OCI-LY3 (cell line): ENCODE results near the gene F11R.

Source experiments
- H2AFZ ChIP-seq: fragments of 200-600, 300-600 bp; shearing (Covaris generic); 2 replicates; pipeline ENCODE4 v1.6.0; 2014; ENCODE audit warnings: antibody characterized with exemption, low read depth, low read length
- H3K27ac ChIP-seq: fragments of 200-600, 300-600 bp; sonication (generic); 2 replicates; pipeline ENCODE4 v1.5.1; 2014; ENCODE audit warnings: mild to moderate bottlenecking, low read length, moderate library complexity, mixed read lengths
- H3K27me3 ChIP-seq: fragments of 200-600, 300-600 bp; sonication (generic); 2 replicates; pipeline ENCODE4 v1.6.1; 2014; ENCODE audit warnings: low read depth, low read length, mixed read lengths
- H3K36me3 ChIP-seq: fragments of 200-600, 300-600 bp; sonication (generic); replicated peaks from 2 replicates; pipeline ENCODE3; 2014; ENCODE audit warnings: low read depth, low read length, mixed read lengths
- H3K4me1 ChIP-seq: fragments of 300-600, 200-600 bp; sonication (generic); 2 replicates; pipeline ENCODE4 v1.6.1; 2014; ENCODE audit warnings: low read length, mixed read lengths
- H3K4me2 ChIP-seq: fragments of 200-600, 300-600 bp; sonication (generic); 2 replicates; pipeline ENCODE4 v1.6.1; 2014; ENCODE audit warnings: low read length, mixed read lengths
- H3K4me3 ChIP-seq: fragments of 300-600, 200-600 bp; sonication (generic); 2 replicates; pipeline ENCODE4 v1.5.1; 2014; ENCODE audit warnings: antibody characterized with exemption, mild to moderate bottlenecking, low read length, moderate library complexity
- H3K79me2 ChIP-seq: fragments of 300-600, 200-600 bp; shearing (Covaris generic); 2 replicates; pipeline ENCODE4 v1.6.1; 2014; ENCODE audit warnings: mild to moderate bottlenecking, low read length, mixed read lengths
- H3K9ac ChIP-seq: fragments of 300-600, 200-600 bp; shearing (Covaris generic); 2 replicates; pipeline ENCODE4 v1.6.0; 2014; ENCODE audit warnings: mild to moderate bottlenecking, low read length, moderate library complexity
- H3K9me3 ChIP-seq: fragments of 200-600, 300-600 bp; shearing (Covaris generic); 2 replicates; pipeline ENCODE4 v1.6.1; 2014; ENCODE audit warnings: low read length, mixed read lengths; ENCODE audit not compliant: insufficient read depth
- H4K20me1 ChIP-seq: fragments of 200-600, 300-600 bp; sonication (generic); 2 replicates; pipeline ENCODE4 v1.6.1; 2016; ENCODE audit warnings: low read length, mixed read lengths; ENCODE audit not compliant: insufficient read depth
- CTCF ChIP-seq: fragments of 200-600, 300-600 bp; sonication (generic); IDR thresholded peaks from 2 replicates; pipeline ENCODE4 v1.5.1; 2014; ENCODE audit warnings: antibody characterized with exemption, low read length, low read depth
- EZH2phosphoT487 ChIP-seq: fragments of 200-600 bp; shearing (Covaris generic); IDR thresholded peaks from 2 replicates; pipeline ENCODE4 v1.6.1; 2018; ENCODE audit warnings: antibody characterized with exemption, mixed run types, low read depth

The F11R gene

GRCh38 chr1:161045736-161046604, 25.0 kb upstream of the F11R start, which contains the start of gene USF1:
Gene USF1 (minus strand): TSS chr1:161045977. CDS start chr1:161043275, 2,702 bp downstream.
- Histone ChIP-seq H3K27me3 (no peaks in the 10 kb centered on the region), H4K20me1 (peaks cover 12% of the 10 kb centered on the region; the same call in 1 of the 2 replicates), H3K9ac (peak within 1 kb of the TSS; percentile 98), H3K4me3 (peak within 1 kb of the TSS; percentile 81), H3K9me3 (no peaks in the 10 kb centered on the region), H3K4me1 (peaks cover 28% of the 10 kb centered on the region), H3K79me2 (peaks cover 26% of the 10 kb centered on the region), H3K27ac (peak within 1 kb of the TSS; percentile 91), H3K4me2 (peak within 1 kb of the TSS; percentile 84), H3K36me3 (peaks cover 54% of the 10 kb centered on the region), H2AFZ (no peak within 1 kb of the TSS)
- TF ChIP-seq CTCF (no peak), EZH2phosphoT487 (no peak)

GRCh38 chr1:161044908-161045735, 24.2 kb upstream of the F11R start:
- Histone ChIP-seq H3K9me3 (no peaks in the 10 kb centered on the region), H3K79me2 (peaks cover 26% of the 10 kb centered on the region), H3K36me3 (peaks cover 57% of the 10 kb centered on the region), H3K27me3 (no peaks in the 10 kb centered on the region), H3K9ac (peak overlapping the region; percentile 98), H3K4me2 (peak overlapping the region; percentile 84), H4K20me1 (peaks cover 12% of the 10 kb centered on the region; the same call in 1 of the 2 replicates), H3K27ac (peak overlapping the region; percentile 91), H3K4me3 (peak overlapping the region; percentile 81), H2AFZ (no peak overlapping the region), H3K4me1 (peaks cover 28% of the 10 kb centered on the region)
- TF ChIP-seq CTCF, result no peak
- no peak for TF ChIP-seq EZH2phosphoT487

GRCh38 chr1:161044535-161044907, 23.6 kb upstream of the F11R start:
- peaks cover 28% of the 10 kb centered on the region for H3K4me1 ChIP-seq
- H3K27me3 ChIP-seq, result no peaks in the 10 kb centered on the region
- H3K4me3 ChIP-seq, result peak overlapping the region; percentile 81
- H3K9me3 ChIP-seq, result no peaks in the 10 kb centered on the region
- peak overlapping the region; percentile 98 for H3K9ac ChIP-seq
- H2AFZ ChIP-seq, result no peak overlapping the region
- TF ChIP-seq CTCF (no peak), EZH2phosphoT487 (no peak)
- peak overlapping the region; percentile 91 for H3K27ac ChIP-seq
- H3K36me3 ChIP-seq, result peaks cover 57% of the 10 kb centered on the region
- peak overlapping the region; percentile 84 for H3K4me2 ChIP-seq
- peaks cover 12% of the 10 kb centered on the region; the same call in 1 of the 2 replicates for H4K20me1 ChIP-seq
- peaks cover 26% of the 10 kb centered on the region for H3K79me2 ChIP-seq

GRCh38 chr1:161039546-161039945, 18.6 kb upstream of the F11R start:
- H3K4me1 ChIP-seq, result peaks cover 6% of the 10 kb centered on the region
- H3K9ac ChIP-seq, result no peak overlapping the region
- TF ChIP-seq CTCF, result no peak
- no peak for TF ChIP-seq EZH2phosphoT487
- peaks cover 15% of the 10 kb centered on the region for H3K79me2 ChIP-seq
- H3K4me2 ChIP-seq, result no peak overlapping the region
- no peaks in the 10 kb centered on the region for H3K27me3 ChIP-seq
- H3K27ac ChIP-seq, result no peak overlapping the region
- no peak overlapping the region for H3K4me3 ChIP-seq
- no peak overlapping the region for H2AFZ ChIP-seq
- peaks cover 11% of the 10 kb centered on the region; the same call in 1 of the 2 replicates for H4K20me1 ChIP-seq
- peaks cover 41% of the 10 kb centered on the region for H3K36me3 ChIP-seq
- H3K9me3 ChIP-seq, result no peaks in the 10 kb centered on the region
